Central memory CD8-positive, alpha-beta T cell (primary cell): ENCODE results near the gene NUAK2.

Experiments used
- ATAC-seq: fragments of 150-1000 bp; cut with Tn5 transposase; replicated peaks from 2 replicates; pipeline ENCODE4 v1.10.0; 2022; ENCODE audit warnings: mild to moderate bottlenecking, moderate FRiP score, moderate number of reproducible peaks; ENCODE audit not compliant: poor library complexity, severe bottlenecking; ENCODE audit errors: extremely low read depth
- DNase-seq, 2 donors: peaks; one replicate each; pipeline ENCODE4 v3.0.0; 2021; ENCODE audit warnings: low spot score in 2 of 2
- H3K27ac Mint-ChIP-seq: one replicate; pipeline ENCODE4 v1.8.0; 2022; ENCODE audit warnings: low read depth, mild to moderate bottlenecking, moderate library complexity, mixed read lengths
- H3K27me3 Mint-ChIP-seq: one replicate; pipeline ENCODE4 v1.8.0; 2022; ENCODE audit warnings: mixed read lengths
- H3K36me3 Mint-ChIP-seq: one replicate; pipeline ENCODE4 v1.8.0; 2022; ENCODE audit warnings: mild to moderate bottlenecking, moderate library complexity, mixed read lengths; ENCODE audit not compliant: insufficient read depth
- H3K4me1 Mint-ChIP-seq: one replicate; pipeline ENCODE4 v1.8.0; 2022; ENCODE audit warnings: mixed read lengths
- H3K4me3 Mint-ChIP-seq: one replicate; pipeline ENCODE4 v1.8.0; 2022; ENCODE audit warnings: mild to moderate bottlenecking, moderate library complexity, mixed read lengths
- H3K9me3 Mint-ChIP-seq: one replicate; pipeline ENCODE4 v1.8.0; 2022; ENCODE audit warnings: mixed read lengths

Gene NUAK2

GRCh38 chr1:205325334-205325884 is 3.9 kb upstream of the NUAK2 start:
- Mint-ChIP-seq H3K4me3 (no peak overlapping the region), H3K4me1 (peaks cover 32% of the 10 kb centered on the region), H3K27ac (no peak overlapping the region), H3K9me3 (no peaks in the 10 kb centered on the region), H3K36me3 (peaks cover 6% of the 10 kb centered on the region), H3K27me3 (peaks cover 9% of the 10 kb centered on the region)
- DNase-seq (peak; percentile 45 to 47), ATAC-seq (no peak)

DNA sequence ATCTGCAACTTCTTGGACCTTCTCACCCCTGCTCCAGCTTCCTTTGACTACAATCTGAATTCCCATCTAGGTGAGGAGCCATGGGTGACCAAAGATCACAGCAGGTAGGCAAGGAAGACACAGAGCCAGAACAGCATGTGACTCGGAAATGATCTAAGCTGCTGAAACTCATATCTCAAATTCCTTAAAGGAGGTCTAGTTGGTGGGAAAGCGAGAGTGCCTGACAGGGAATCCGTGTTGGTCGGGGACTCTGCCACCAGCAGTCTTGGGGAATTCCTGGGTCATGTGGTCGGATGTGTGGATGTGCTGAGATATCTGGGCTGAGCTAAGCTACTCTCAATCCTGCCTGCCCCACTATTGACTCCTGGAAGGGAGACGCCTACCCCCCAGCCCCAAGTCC is 3.2 kb upstream of the NUAK2 start:
- H3K4me1 Mint-ChIP-seq = peaks cover 38% of the 10 kb centered on the region
- H3K9me3 Mint-ChIP-seq = no peaks in the 10 kb centered on the region
- peaks cover 9% of the 10 kb centered on the region for H3K27me3 Mint-ChIP-seq
- peaks cover 9% of the 10 kb centered on the region for H3K36me3 Mint-ChIP-seq
- no peak overlapping the region for H3K4me3 Mint-ChIP-seq
- H3K27ac Mint-ChIP-seq = no peak overlapping the region
- DNase-seq (no peak), ATAC-seq (no peak)

GRCh38 chr1:205323794-205324193 is 2.2 kb upstream of the NUAK2 start:
- H3K4me3 Mint-ChIP-seq = no peak overlapping the region
- no peak for ATAC-seq
- H3K27ac Mint-ChIP-seq = no peak overlapping the region
- no peak for DNase-seq
- H3K4me1 Mint-ChIP-seq = peaks cover 47% of the 10 kb centered on the region
- H3K9me3 Mint-ChIP-seq = no peaks in the 10 kb centered on the region
- peaks cover 15% of the 10 kb centered on the region for H3K36me3 Mint-ChIP-seq
- peaks cover 9% of the 10 kb centered on the region for H3K27me3 Mint-ChIP-seq

GRCh38 chr1:205321959-205322283 is 376 bp upstream of the NUAK2 start:
- Mint-ChIP-seq H3K4me3 (peak overlapping the region; percentile 94), H3K27me3 (peaks cover 3% of the 10 kb centered on the region), H3K27ac (no peak overlapping the region), H3K9me3 (no peaks in the 10 kb centered on the region), H3K4me1 (peaks cover 66% of the 10 kb centered on the region), H3K36me3 (peaks cover 15% of the 10 kb centered on the region)
- DNase-seq (no peak), ATAC-seq (no peak)

DNA sequence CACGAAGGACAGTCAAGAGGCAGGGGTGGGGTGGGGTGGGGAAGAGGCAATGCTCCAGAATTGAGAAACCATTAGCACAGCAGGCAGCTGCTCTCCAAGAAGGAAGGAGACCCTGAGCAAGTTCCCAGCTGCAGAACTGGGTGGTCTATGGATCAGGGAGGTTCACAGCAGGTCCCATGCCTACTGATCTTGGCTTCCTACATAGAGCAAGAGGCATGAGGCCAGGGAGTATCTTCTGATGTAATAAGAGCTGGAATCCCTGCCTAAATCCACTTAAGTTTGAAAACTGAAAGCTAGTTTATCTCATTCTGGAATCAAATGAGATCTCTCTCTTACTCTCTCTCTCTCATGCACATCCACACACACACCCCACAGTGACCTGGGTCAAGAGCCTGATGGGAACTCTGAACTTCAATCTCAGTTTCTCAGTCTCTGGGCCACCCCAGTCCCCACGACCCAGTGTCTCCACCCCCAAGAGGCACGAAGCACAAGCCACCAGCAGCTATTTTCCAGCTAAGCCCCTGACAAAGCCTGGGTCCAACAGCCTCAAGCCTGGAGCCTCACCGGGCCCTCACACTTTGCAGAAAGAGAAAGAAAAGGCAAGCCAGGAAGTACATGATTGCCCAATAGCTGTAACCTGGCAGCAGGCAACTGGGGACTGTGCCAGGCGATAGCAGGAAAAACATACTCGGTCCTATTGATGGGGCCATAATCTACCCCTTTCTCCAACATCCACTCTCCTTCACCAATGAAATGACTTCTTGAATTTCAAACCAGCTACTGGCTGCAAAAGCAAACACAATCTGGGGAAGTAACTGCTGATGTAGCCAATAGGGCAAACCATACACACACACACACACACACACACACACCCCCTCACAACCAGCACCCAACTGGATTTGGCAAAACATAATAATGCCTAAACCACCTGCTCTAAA is 2.2 kb downstream of the NUAK2 start:
- Mint-ChIP-seq H3K36me3 (peaks cover 15% of the 10 kb centered on the region), H3K27me3 (no peaks in the 10 kb centered on the region), H3K4me3 (peak overlapping the region; percentile 94), H3K9me3 (no peaks in the 10 kb centered on the region), H3K4me1 (peaks cover 77% of the 10 kb centered on the region), H3K27ac (peak overlapping the region; percentile 89)
- DNase-seq = no peak
- peak; percentile 41 for ATAC-seq

- peaks cover 82% of the 10 kb centered on the region for H3K4me1 Mint-ChIP-seq
- H3K4me3 Mint-ChIP-seq = peak overlapping the region; percentile 94
- H3K36me3 Mint-ChIP-seq = peaks cover 13% of the 10 kb centered on the region
- no peak for DNase-seq
- H3K27me3 Mint-ChIP-seq = no peaks in the 10 kb centered on the region
- no peaks in the 10 kb centered on the region for H3K9me3 Mint-ChIP-seq
- peak overlapping the region; percentile 42 for H3K27ac Mint-ChIP-seq
- no peak for ATAC-seq
Measured at GRCh38 chr1:205318231-205318991, 3.1 kb downstream of the NUAK2 start.

DNA sequence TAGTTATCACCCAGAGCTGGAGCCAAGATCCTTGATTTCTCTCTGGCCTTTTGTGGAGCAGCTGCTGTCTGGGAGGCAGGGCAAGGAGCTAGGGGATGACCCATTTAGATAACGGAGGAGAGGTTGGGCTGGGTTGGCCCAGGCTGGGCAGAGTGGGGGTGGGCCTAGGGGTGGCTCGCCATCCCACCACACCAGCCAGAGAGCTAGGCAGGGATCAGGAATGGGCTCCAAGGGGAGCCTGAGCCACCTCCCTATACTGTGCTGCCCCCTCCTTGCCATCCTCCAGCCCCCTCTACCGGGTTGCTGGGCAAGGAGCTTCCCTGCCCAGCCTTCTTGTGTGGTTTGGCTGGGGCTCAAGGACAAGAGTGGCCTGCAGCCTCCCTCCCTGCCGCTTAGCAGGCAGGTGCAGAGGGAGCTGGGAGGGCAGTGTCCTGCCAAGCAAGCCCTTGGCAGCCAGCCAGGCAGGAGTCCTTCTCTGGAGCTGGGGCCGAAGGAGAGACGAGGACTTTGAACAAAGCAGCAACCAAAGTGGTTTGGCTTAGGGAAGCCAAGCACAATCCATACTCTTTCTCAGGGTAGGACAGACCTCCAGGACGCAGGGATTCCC is 4.1 kb downstream of the NUAK2 start:
- peaks cover 19% of the 10 kb centered on the region for H3K36me3 Mint-ChIP-seq

GRCh38 chr1:205316161-205316566 is 5.4 kb downstream of the NUAK2 start:
- Mint-ChIP-seq H3K27me3 (no peaks in the 10 kb centered on the region), H3K4me3 (peak overlapping the region; percentile 94), H3K27ac (peak overlapping the region; percentile 71), H3K36me3 (peaks cover 23% of the 10 kb centered on the region), H3K9me3 (no peaks in the 10 kb centered on the region), H3K4me1 (peaks cover 93% of the 10 kb centered on the region)
- no peak for ATAC-seq
- no peak for DNase-seq

More for the DNA sequence above, 4.1 kb downstream of the NUAK2 start:
- DNase-seq (no peak), ATAC-seq (no peak)
- Mint-ChIP-seq H3K4me1 (peaks cover 91% of the 10 kb centered on the region), H3K27ac (peak overlapping the region; percentile 71), H3K9me3 (no peaks in the 10 kb centered on the region), H3K27me3 (no peaks in the 10 kb centered on the region), H3K4me3 (peak overlapping the region; percentile 94)

- DNase-seq (no peak), ATAC-seq (peak; percentile 11)
- Mint-ChIP-seq H3K4me3 (peak overlapping the region; percentile 94), H3K27ac (peak overlapping the region; percentile 92), H3K36me3 (peaks cover 30% of the 10 kb centered on the region), H3K4me1 (peaks cover 93% of the 10 kb centered on the region), H3K27me3 (no peaks in the 10 kb centered on the region), H3K9me3 (no peaks in the 10 kb centered on the region)
Measured at GRCh38 chr1:205315008-205315618, 6.4 kb downstream of the NUAK2 start.

GRCh38 chr1:205313563-205314308 is 7.8 kb downstream of the NUAK2 start:
- ATAC-seq (peak; percentile 83), DNase-seq (peak in 1 of 2 donors; percentile 33)
- H3K27me3 Mint-ChIP-seq = no peaks in the 10 kb centered on the region
- peaks cover 34% of the 10 kb centered on the region for H3K36me3 Mint-ChIP-seq
- no peaks in the 10 kb centered on the region for H3K9me3 Mint-ChIP-seq
- H3K4me1 Mint-ChIP-seq = peaks cover 81% of the 10 kb centered on the region
- peak overlapping the region; percentile 92 for H3K27ac Mint-ChIP-seq
- peak overlapping the region; percentile 94 for H3K4me3 Mint-ChIP-seq

GRCh38 chr1:205312866-205313562 is 8.5 kb downstream of the NUAK2 start:
- H3K36me3 Mint-ChIP-seq = peaks cover 39% of the 10 kb centered on the region

More at GRCh38 chr1:205312866-205313562, 8.5 kb downstream of the NUAK2 start:
- ATAC-seq = no peak
- Mint-ChIP-seq H3K4me1 (peaks cover 74% of the 10 kb centered on the region), H3K27me3 (no peaks in the 10 kb centered on the region), H3K27ac (peak overlapping the region; percentile 92), H3K9me3 (no peaks in the 10 kb centered on the region), H3K4me3 (peak overlapping the region; percentile 94)
- no peak for DNase-seq
